Osteoblast (primary cell): Measurements from ENCODE around the gene KIF7. TPM values are rescaled to one million over a fixed set of nuclear protein-coding genes. Genes with fewer than 3 reads are reported as not detected.

Experiments used
- DNase-seq: peaks from one replicate; pipeline ENCODE4 v3.0.0; 2011; ENCODE audit warnings: low spot score, mixed read lengths; ENCODE audit not compliant: insufficient read length; ENCODE audit errors: missing footprints
- H2AFZ ChIP-seq: 2 replicates; pipeline ENCODE4 v1.6.0; 2011; ENCODE audit warnings: mild to moderate bottlenecking, low read length
- H3K27ac ChIP-seq: 2 replicates; pipeline ENCODE4 v1.5.1; 2011; ENCODE audit warnings: mild to moderate bottlenecking, low read depth, low read length, moderate library complexity
- H3K27me3 ChIP-seq: 2 replicates; pipeline ENCODE4 v1.6.0; 2012; ENCODE audit warnings: mild to moderate bottlenecking, control low read depth, inconsistent platforms, low read length, moderate library complexity; ENCODE audit not compliant: insufficient read depth
- H3K36me3 ChIP-seq: 2 replicates; pipeline ENCODE4 v1.5.1; 2011; ENCODE audit warnings: mild to moderate bottlenecking, low read length, control low read depth, moderate library complexity; ENCODE audit not compliant: insufficient read depth
- H3K4me1 ChIP-seq: 2 replicates; pipeline ENCODE4 v1.5.1; 2011; ENCODE audit warnings: mild to moderate bottlenecking, low read length, control low read depth, moderate library complexity; ENCODE audit not compliant: insufficient read depth
- H3K4me2 ChIP-seq: 2 replicates; pipeline ENCODE4 v1.6.0; 2011; ENCODE audit warnings: mild to moderate bottlenecking, low read length; ENCODE audit not compliant: insufficient read depth
- H3K4me3 ChIP-seq: fragments of 200-600 bp; sonication (generic); 3 replicates; pipeline ENCODE4 v1.5.1; 2012; ENCODE audit warnings: mild to moderate bottlenecking, low read length, inconsistent platforms; ENCODE audit not compliant: insufficient read depth
- H3K79me2 ChIP-seq: 2 replicates; pipeline ENCODE4 v1.6.0; 2012; ENCODE audit warnings: mild to moderate bottlenecking, low read length, control low read depth, inconsistent platforms; ENCODE audit not compliant: insufficient read depth
- H3K9me3 ChIP-seq: 2 replicates; pipeline ENCODE4 v1.5.1; 2011; ENCODE audit warnings: low read depth, low read length, control low read depth
- H4K20me1 ChIP-seq: 2 replicates; pipeline ENCODE4 v1.6.0; 2012; ENCODE audit warnings: mild to moderate bottlenecking, low read length, control low read depth; ENCODE audit not compliant: insufficient read depth
- total RNA-seq: library from RNA; depleted of rRNA; stranded (reverse); fragments of >200 nt; gene quantifications from 2 replicates; pipeline ENCODE4 v1.2.3, GENCODE V29; 2012
- TF ChIP-seq, protein P1 (sequence below): IDR thresholded peaks from 2 replicates; pipeline ENCODE4 v1.5.1; 2011; ENCODE audit warnings: mild to moderate bottlenecking, low read depth, low read length, moderate library complexity; ENCODE audit errors: extremely low read depth

Gene KIF7
- total RNA-seq, 1 donor, result 12.3 TPM

DNA sequence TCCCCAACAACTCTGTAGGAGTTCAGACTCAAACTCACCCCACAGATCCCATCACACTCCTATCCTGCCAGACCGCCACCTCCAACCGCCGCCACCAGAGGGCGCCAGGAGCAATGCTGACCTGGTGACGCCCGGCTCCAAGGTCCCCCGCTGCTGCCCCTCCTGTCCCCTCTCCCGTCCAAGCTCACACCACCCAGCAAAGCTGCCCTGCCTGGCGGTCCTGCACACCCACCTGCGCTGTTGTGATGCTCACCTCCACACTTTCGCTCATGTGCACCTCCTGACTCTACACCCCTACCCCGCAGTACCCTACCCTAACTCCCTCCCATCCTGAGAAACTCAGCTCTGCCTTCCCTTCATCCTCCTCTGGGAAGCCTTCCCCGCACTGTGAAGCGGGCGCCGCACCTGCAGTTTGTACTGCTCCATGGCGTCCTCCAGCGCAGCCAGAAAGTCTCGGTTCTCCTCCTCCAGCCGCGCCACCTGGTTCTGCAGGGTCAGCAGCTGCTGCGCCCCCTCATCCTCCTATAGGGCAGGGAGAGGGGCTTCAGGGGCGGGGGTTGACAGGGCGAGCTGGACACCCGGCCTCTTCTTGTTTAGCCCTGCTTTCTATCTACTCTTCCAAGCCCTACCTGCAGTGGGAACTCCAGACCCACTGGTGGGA lies 7.9 kb downstream of the KIF7 start:
- H3K36me3 ChIP-seq, result peaks cover 50% of the 10 kb centered on the region

DNA sequence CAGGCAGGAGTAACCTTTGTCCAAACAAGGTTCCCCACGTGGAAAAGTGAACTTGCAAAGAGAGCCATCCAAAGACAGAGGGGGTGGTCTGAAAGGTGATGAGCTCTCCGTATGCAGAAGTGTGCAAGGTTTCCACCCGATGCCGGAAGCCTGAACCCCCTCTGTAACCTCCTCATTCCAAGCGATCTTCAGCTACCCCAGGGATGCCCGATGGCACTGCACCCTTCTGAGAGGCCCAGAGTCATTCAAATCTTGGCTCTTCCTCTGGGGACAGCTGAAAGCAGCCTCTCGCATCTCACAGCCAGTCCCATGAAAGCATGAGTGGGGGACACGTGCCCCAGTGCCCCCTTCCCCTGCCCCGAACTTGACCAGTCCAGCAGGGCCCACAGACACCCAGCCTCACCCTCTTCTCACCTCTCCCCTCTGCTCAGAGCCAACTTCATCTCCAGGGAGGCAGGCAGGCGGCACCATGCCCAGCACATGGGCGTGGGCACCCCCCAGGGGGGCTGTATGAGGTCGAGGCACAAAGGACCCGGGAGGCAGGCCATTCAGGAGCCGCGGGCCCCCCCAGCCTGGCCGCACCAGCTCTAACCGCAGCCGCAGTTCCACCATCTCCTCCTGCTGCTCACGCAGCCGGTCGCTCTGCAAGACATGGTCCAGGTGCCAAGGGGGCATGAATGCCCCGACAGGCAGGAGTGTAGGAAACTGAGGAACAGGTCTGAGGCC lies 8.7 kb downstream of the KIF7 start:
- H3K27ac ChIP-seq, result no peak overlapping the region
- TF ChIP-seq, protein P1, sequence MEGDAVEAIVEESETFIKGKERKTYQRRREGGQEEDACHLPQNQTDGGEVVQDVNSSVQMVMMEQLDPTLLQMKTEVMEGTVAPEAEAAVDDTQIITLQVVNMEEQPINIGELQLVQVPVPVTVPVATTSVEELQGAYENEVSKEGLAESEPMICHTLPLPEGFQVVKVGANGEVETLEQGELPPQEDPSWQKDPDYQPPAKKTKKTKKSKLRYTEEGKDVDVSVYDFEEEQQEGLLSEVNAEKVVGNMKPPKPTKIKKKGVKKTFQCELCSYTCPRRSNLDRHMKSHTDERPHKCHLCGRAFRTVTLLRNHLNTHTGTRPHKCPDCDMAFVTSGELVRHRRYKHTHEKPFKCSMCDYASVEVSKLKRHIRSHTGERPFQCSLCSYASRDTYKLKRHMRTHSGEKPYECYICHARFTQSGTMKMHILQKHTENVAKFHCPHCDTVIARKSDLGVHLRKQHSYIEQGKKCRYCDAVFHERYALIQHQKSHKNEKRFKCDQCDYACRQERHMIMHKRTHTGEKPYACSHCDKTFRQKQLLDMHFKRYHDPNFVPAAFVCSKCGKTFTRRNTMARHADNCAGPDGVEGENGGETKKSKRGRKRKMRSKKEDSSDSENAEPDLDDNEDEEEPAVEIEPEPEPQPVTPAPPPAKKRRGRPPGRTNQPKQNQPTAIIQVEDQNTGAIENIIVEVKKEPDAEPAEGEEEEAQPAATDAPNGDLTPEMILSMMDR, result no peak
- H4K20me1 ChIP-seq, result peaks cover 12% of the 10 kb centered on the region
- H3K36me3 ChIP-seq, result peaks cover 50% of the 10 kb centered on the region
- no peak overlapping the region for H3K4me2 ChIP-seq
- no peak overlapping the region for H2AFZ ChIP-seq
- no peaks in the 10 kb centered on the region for H3K27me3 ChIP-seq
- no peaks in the 10 kb centered on the region for H3K9me3 ChIP-seq
- H3K4me1 ChIP-seq, result no peaks in the 10 kb centered on the region
- peak; percentile 76 for DNase-seq
- H3K4me3 ChIP-seq, result no peak overlapping the region
- H3K79me2 ChIP-seq, result peaks cover 4% of the 10 kb centered on the region

More for the DNA sequence above, 7.9 kb downstream of the KIF7 start:
- H3K79me2 ChIP-seq, result peaks cover 11% of the 10 kb centered on the region
- H3K4me3 ChIP-seq, result no peak overlapping the region
- no peaks in the 10 kb centered on the region for H3K4me1 ChIP-seq
- H3K4me2 ChIP-seq, result no peak overlapping the region
- peaks cover 19% of the 10 kb centered on the region for H4K20me1 ChIP-seq
- H3K27ac ChIP-seq, result no peak overlapping the region
- peak; percentile 99 for DNase-seq
- no peaks in the 10 kb centered on the region for H3K9me3 ChIP-seq
- H3K27me3 ChIP-seq, result no peaks in the 10 kb centered on the region
- no peak overlapping the region for H2AFZ ChIP-seq
- TF ChIP-seq, protein P1, result peak; percentile 80

DNA sequence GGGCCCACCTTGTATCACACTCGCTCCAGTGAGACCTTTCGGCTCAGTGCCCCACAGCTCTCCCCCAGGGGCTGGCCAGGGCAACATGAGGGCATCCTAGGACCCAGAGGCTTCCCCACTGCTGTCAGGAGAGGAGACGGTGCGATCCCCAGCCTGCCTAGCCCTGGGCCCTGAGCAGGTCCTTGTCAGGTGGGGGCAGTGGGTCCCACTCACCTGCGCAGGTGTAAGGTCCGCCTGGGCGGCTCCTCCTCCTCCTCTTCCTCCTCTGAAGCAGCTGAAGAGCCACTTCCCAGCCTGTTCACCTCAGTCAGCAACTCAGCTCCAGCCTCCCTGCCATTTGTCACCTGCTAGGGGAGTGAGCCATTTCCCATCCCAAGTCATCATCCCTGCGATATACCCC lies 9.6 kb downstream of the KIF7 start:
- no peak overlapping the region for H3K4me2 ChIP-seq
- H3K36me3 ChIP-seq, result peaks cover 56% of the 10 kb centered on the region
- no peaks in the 10 kb centered on the region for H3K4me1 ChIP-seq
- TF ChIP-seq, protein P1, result no peak
- H3K79me2 ChIP-seq, result peaks cover 5% of the 10 kb centered on the region
- no peaks in the 10 kb centered on the region for H3K9me3 ChIP-seq
- H3K4me3 ChIP-seq, result no peak overlapping the region
- no peak overlapping the region for H2AFZ ChIP-seq
- peak; percentile 85 for DNase-seq
- peaks cover 12% of the 10 kb centered on the region for H4K20me1 ChIP-seq
- H3K27me3 ChIP-seq, result no peaks in the 10 kb centered on the region
- no peak overlapping the region for H3K27ac ChIP-seq

DNA sequence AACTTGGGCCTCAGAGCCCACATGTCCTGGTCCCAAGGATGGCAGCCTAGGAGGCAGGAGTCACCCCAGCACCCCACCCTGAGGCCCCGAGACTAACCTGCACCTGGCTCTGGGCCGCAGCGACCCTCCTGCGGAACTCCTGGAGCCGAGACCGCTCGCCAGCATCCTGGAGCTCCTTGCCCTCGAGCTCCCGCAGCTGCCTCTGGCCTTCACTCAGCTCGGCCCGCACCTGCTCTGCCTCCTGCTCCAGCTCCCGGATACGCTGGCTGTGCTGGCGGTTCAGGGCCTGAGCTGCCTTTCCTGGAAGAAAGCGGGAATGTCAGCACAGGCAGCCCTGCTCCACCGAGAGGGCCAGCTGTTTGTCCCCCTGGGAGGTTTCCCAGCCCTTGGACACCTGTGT lies 13.2 kb downstream of the KIF7 start:
- Histone ChIP-seq H3K9me3 (no peaks in the 10 kb centered on the region), H3K79me2 (peaks cover 7% of the 10 kb centered on the region), H3K27ac (no peak overlapping the region), H3K4me3 (no peak overlapping the region), H4K20me1 (no peaks in the 10 kb centered on the region), H3K36me3 (peaks cover 50% of the 10 kb centered on the region), H3K4me1 (no peaks in the 10 kb centered on the region), H3K27me3 (no peaks in the 10 kb centered on the region), H3K4me2 (no peak overlapping the region), H2AFZ (no peak overlapping the region)
- peak; percentile 58 for DNase-seq
- TF ChIP-seq, protein P1, result no peak
